Thymus (tissue), 2 donors: Measurements from ENCODE around the gene NIPSNAP3A. TPM values are rescaled to one million over a fixed set of nuclear protein-coding genes. Genes with fewer than 3 reads are reported as not detected.

Source experiments
- polyA plus RNA-seq: library from polyadenylated mRNA; stranded (reverse); fragments of 200-250 nt; gene quantifications from one replicate; pipeline ENCODE4 v1.2.3, GENCODE V29; 2013
- total RNA-seq: library from RNA; stranded (reverse); fragments of 120-200 nt; gene quantifications from one replicate; pipeline ENCODE4 v1.2.4, GENCODE V29; 2013
- donor health status: healthy.

The NIPSNAP3A gene
- total and polyA plus RNA-seq, 2 donors: 25.1 to 40.9 TPM

Other genes with a start within 250 kb of the NIPSNAP3A start
- gene OR13F1, start 243.4 kb upstream of the NIPSNAP3A start, total RNA-seq: not detected
- not detected for gene OR13F1, start 243.4 kb upstream of the NIPSNAP3A start, polyA plus RNA-seq
- gene OR13C4, start 220.5 kb upstream of the NIPSNAP3A start, total RNA-seq: not detected
- gene OR13C4, start 220.5 kb upstream of the NIPSNAP3A start, polyA plus RNA-seq: not detected
- gene OR13C3, start 210.8 kb upstream of the NIPSNAP3A start, total RNA-seq: not detected
- gene OR13C3, start 210.8 kb upstream of the NIPSNAP3A start, polyA plus RNA-seq: not detected
- gene OR13C8, start 178.5 kb upstream of the NIPSNAP3A start, total RNA-seq: not detected
- 0.02 TPM for gene OR13C8, start 178.5 kb upstream of the NIPSNAP3A start, polyA plus RNA-seq
- not detected for gene OR13C5, start 148.3 kb upstream of the NIPSNAP3A start, total RNA-seq
- not detected for gene OR13C5, start 148.3 kb upstream of the NIPSNAP3A start, polyA plus RNA-seq
- gene OR13C2, start 142.1 kb upstream of the NIPSNAP3A start, total RNA-seq: not detected
- not detected for gene OR13C2, start 142.1 kb upstream of the NIPSNAP3A start, polyA plus RNA-seq
- not detected for gene OR13C9, start 129.5 kb upstream of the NIPSNAP3A start, total RNA-seq
- gene OR13C9, start 129.5 kb upstream of the NIPSNAP3A start, polyA plus RNA-seq: not detected
- not detected for gene OR13D1, start 53.2 kb upstream of the NIPSNAP3A start, total RNA-seq
- not detected for gene OR13D1, start 53.2 kb upstream of the NIPSNAP3A start, polyA plus RNA-seq
- gene NIPSNAP3B, start 16.4 kb downstream of the NIPSNAP3A start, total RNA-seq: 2.4 TPM
- gene NIPSNAP3B, start 16.4 kb downstream of the NIPSNAP3A start, polyA plus RNA-seq: 2.9 TPM
- gene ABCA1, start 180.5 kb downstream of the NIPSNAP3A start, total RNA-seq: 14.6 TPM
- 25.9 TPM for gene ABCA1, start 180.5 kb downstream of the NIPSNAP3A start, polyA plus RNA-seq